ENCODE results near the gene L3MBTL4. TPM values are rescaled to one million over a fixed set of nuclear protein-coding genes. Genes with fewer than 3 reads are reported as not detected.

The L3MBTL4 gene
- total RNA-seq, 1 experiment from 2014 or later, result not detected

DNA sequence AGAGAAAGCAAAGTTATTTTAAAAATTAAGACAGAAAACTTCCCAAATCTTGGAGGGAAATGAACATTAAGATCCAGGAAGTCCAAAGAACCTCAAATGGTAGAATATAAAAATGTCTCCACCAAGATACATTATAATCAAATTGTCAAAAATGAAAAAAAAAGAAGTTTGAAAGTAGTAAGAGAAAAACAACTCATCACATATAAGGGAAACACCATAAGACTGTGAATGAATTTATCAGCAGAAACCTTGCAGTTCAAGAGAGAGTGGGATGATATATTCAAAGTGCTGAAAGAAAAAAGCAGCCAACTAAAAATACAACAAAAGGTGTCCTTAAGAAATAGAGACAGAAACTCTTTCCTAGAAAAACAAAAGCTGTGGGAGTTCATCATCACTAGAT is 73.0 kb downstream of the L3MBTL4 start:
- no peak for TF ChIP-seq CTCF (conservative IDR thresholded peaks at IDR 0.05)
- TF ChIP-seq EZH2 (IDR thresholded peaks at IDR 0.05; ENCODE audit: low read depth), result no peak
- H4K20me1 ChIP-seq (ENCODE audit: insufficient read depth), result no peaks in the 10 kb centered on the region
- H2AFZ ChIP-seq, result no peak overlapping the region
- no peaks in the 10 kb centered on the region; the same call in 1 of the 2 replicates for H3K27me3 ChIP-seq (ENCODE audit: insufficient read depth, low read depth)
- intact Hi-C loops (cut with micrococcal nuclease; ENCODE audit: unreplicated experiment), result no loop called here
- H3K36me3 ChIP-seq (ENCODE audit: low read depth), result no peaks in the 10 kb centered on the region
- no peaks in the 10 kb centered on the region for H3F3A ChIP-seq (ENCODE audit: insufficient read depth, low read depth)
- H3K9me3 ChIP-seq (ENCODE audit: insufficient read depth, low read depth), result no peaks in the 10 kb centered on the region; the same call in 1 of the 2 replicates
- no peak overlapping the region for H3K4me3 ChIP-seq
- no TSS peak for BruUV-seq (replicated peaks)
- no peaks in the 10 kb centered on the region; the same call in 1 of the 2 replicates for H3K9me2 ChIP-seq (ENCODE audit: insufficient read depth)
- ChIA-PET CTCF (no interaction called here), POLR2A (ENCODE audit: unreplicated experiment) (no interaction called here)
- no peak overlapping the region for H3K27ac ChIP-seq
- DNase-seq, result no peak
- no peaks in the 10 kb centered on the region for H3K79me2 ChIP-seq (ENCODE audit: low read depth)
- no peak overlapping the region for H3K4me2 ChIP-seq
- H3K4me1 ChIP-seq (replicated peaks; ENCODE audit: insufficient read depth), result no peaks in the 10 kb centered on the region

DNA sequence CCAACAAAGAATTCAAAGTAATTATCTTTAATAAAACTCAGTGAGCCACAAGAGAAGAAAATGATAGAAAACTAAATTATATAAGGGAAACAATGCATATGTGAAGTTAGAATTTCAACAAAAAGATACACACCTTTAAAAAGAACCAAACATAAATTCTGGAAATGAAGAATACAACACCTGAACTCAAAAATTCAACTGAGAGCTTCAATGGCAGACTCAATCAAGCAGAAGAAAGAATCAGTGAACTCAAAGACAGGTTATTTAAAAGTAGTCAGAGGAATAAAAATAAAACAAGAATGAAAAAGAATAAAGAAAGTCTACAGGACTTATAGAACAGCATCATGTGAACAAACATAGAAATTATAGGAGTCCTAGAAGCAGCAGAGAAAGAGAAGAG is 73.4 kb downstream of the L3MBTL4 start:
- no peak for DNase-seq
- H3K4me3 ChIP-seq, result no peak overlapping the region
- intact Hi-C loops (cut with micrococcal nuclease; ENCODE audit: unreplicated experiment), result no loop called here
- no peaks in the 10 kb centered on the region; the same call in 1 of the 2 replicates for H3K9me2 ChIP-seq (ENCODE audit: insufficient read depth)
- no peak overlapping the region for H2AFZ ChIP-seq
- H3K36me3 ChIP-seq (ENCODE audit: low read depth), result no peaks in the 10 kb centered on the region
- no peak overlapping the region for H3K27ac ChIP-seq
- no peak overlapping the region for H3K4me2 ChIP-seq
- CTCF ChIA-PET, result no interaction called here
- H3K9me3 ChIP-seq (ENCODE audit: insufficient read depth, low read depth), result no peaks in the 10 kb centered on the region; the same call in 1 of the 2 replicates
- H3K79me2 ChIP-seq (ENCODE audit: low read depth), result no peaks in the 10 kb centered on the region
- no TSS peak for BruUV-seq (replicated peaks)
- POLR2A ChIA-PET (ENCODE audit: unreplicated experiment), result no interaction called here
- H4K20me1 ChIP-seq (ENCODE audit: insufficient read depth), result no peaks in the 10 kb centered on the region
- TF ChIP-seq CTCF (conservative IDR thresholded peaks at IDR 0.05) (no peak), EZH2 (IDR thresholded peaks at IDR 0.05; ENCODE audit: low read depth) (no peak)
- no peaks in the 10 kb centered on the region for H3F3A ChIP-seq (ENCODE audit: insufficient read depth, low read depth)
- H3K27me3 ChIP-seq (ENCODE audit: insufficient read depth, low read depth), result no peaks in the 10 kb centered on the region; the same call in 1 of the 2 replicates
- H3K4me1 ChIP-seq (replicated peaks; ENCODE audit: insufficient read depth), result no peaks in the 10 kb centered on the region

- no peak overlapping the region for H3K4me3 ChIP-seq
- no TSS peak for BruUV-seq (replicated peaks)
- no peaks in the 10 kb centered on the region; the same call in 1 of the 2 replicates for H3K27me3 ChIP-seq (ENCODE audit: insufficient read depth, low read depth)
- no peaks in the 10 kb centered on the region; the same call in 1 of the 2 replicates for H3K9me3 ChIP-seq (ENCODE audit: insufficient read depth, low read depth)
- ChIA-PET CTCF (no interaction called here), POLR2A (ENCODE audit: unreplicated experiment) (no interaction called here)
- TF ChIP-seq EZH2 (IDR thresholded peaks at IDR 0.05; ENCODE audit: low read depth), result no peak
- TF ChIP-seq CTCF (conservative IDR thresholded peaks at IDR 0.05), result no peak
- H3K9me2 ChIP-seq (ENCODE audit: insufficient read depth), result no peaks in the 10 kb centered on the region
- no peak for DNase-seq
- no peaks in the 10 kb centered on the region for H3F3A ChIP-seq (ENCODE audit: insufficient read depth, low read depth)
- intact Hi-C loops (cut with micrococcal nuclease; ENCODE audit: unreplicated experiment), result no loop called here
- H4K20me1 ChIP-seq (ENCODE audit: insufficient read depth), result no peaks in the 10 kb centered on the region
- no peak overlapping the region for H2AFZ ChIP-seq
- H3K27ac ChIP-seq, result no peak overlapping the region
- H3K79me2 ChIP-seq (ENCODE audit: low read depth), result no peaks in the 10 kb centered on the region
- H3K4me1 ChIP-seq (replicated peaks; ENCODE audit: insufficient read depth), result no peaks in the 10 kb centered on the region
- no peak overlapping the region for H3K4me2 ChIP-seq
- H3K36me3 ChIP-seq (ENCODE audit: low read depth), result no peaks in the 10 kb centered on the region
Observed at GRCh38 chr18:6340121-6340520, 74.6 kb downstream of the L3MBTL4 start.
